ENCODE data around the gene ZHX3. TPM values are rescaled to one million over a fixed set of nuclear protein-coding genes. Genes with fewer than 3 reads are reported as not detected.

The ZHX3 gene
- total and polyA plus RNA-seq, 2 of the 13 experiments (the other 11 are each of a cell fraction or from before 2014, with no cell fraction given): 8.4 to 11.7 TPM

GRCh38 chr20:41228858-41229257 is 88.7 kb downstream of the ZHX3 start (continued):
- TF ChIP-seq SRSF4 (IDR thresholded peaks at IDR 0.05; ENCODE audit: low read depth, low read length, poor library complexity, severe bottlenecking) (no peak), TEF (CRISPR knock-in tag; IDR thresholded peaks at IDR 0.05) (no peak), CREB3 (CRISPR knock-in tag; IDR thresholded peaks at IDR 0.05) (no peak)

GRCh38 chr20:41226426-41226825 is 91.1 kb downstream of the ZHX3 start:
- Histone ChIP-seq H4K20me1 (ENCODE audit: insufficient read depth, low read length) (no peaks in the 10 kb centered on the region), H3K79me2 (ENCODE audit: insufficient read depth, low read length) (no peaks in the 10 kb centered on the region), H3K27ac (ENCODE audit: extremely low read length, insufficient read depth, low read length) (no peak overlapping the region), H3K9me3 (ENCODE audit: low read length) (no peaks in the 10 kb centered on the region), H2AFZ (ENCODE audit: low read length) (no peak overlapping the region), H3K4me1 (ENCODE audit: insufficient read depth, low read length) (no peaks in the 10 kb centered on the region), H3K9ac (ENCODE audit: insufficient read depth, low read depth, low read length) (no peak overlapping the region), H3K4me2 (ENCODE audit: low read depth, low read length) (no peak overlapping the region), H3K27me3 (ENCODE audit: control insufficient read depth in 1 of 2, insufficient read depth in 2 of 2, low read length in 2 of 2) (no peaks in the 10 kb centered on the region), H3K4me3 (replicated peaks in 1 of 3; ENCODE audit: insufficient read depth in 1 of 3, low read depth in 2 of 3, low read length in 3 of 3) (no peak overlapping the region), H3K36me3 (replicated peaks in 1 of 2; ENCODE audit: control insufficient read depth in 1 of 2, insufficient read depth in 2 of 2, low read length in 2 of 2) (no peaks in the 10 kb centered on the region)
- BruUV-seq (replicated peaks): no TSS peak
- no peak for DNase-seq (ENCODE audit: low spot score)
- intact Hi-C loops (cut with micrococcal nuclease; ENCODE audit: unreplicated experiment) (no loop called here), in situ Hi-C loops (cut with HindIII; ENCODE audit: extremely low pct_ligation_motif_present, low pct_unique_long_range_greater_than_20kb) (no loop called here)
- CTCF ChIA-PET (ENCODE audit: low intra/inter-chr PET ratio, low total read pairs): no interaction called here
- TF ChIP-seq MAFF (IDR thresholded peaks at IDR 0.05; ENCODE audit: low read depth, low read length): peak; percentile 76
- no peak for TF ChIP-seq ZNF326 (CRISPR knock-in tag; IDR thresholded peaks at IDR 0.05; ENCODE audit: borderline replicate concordance)
- peak; percentile 67 to 80 for TF ChIP-seq MAFK (conservative IDR thresholded peaks at IDR 0.05 in 1 of 2, IDR thresholded peaks at IDR 0.05 in 1 of 2; ENCODE audit: low read length in 2 of 2)
- no peak for TF ChIP-seq ZNF256 (CRISPR knock-in tag; conservative IDR thresholded peaks at IDR 0.05)
- ATAC-seq: no peak
- no peak for FAIRE-seq
- POLR2A ChIA-PET: no interaction called here
- 91% methylated on average over 1 of the region's 1 CpG for WGBS (ENCODE audit: low lambda C conversion rate)
